OCI-LY3 (cell line): ENCODE results near the gene ZNF546.

Experiments
- EZH2phosphoT487 ChIP-seq: fragments of 200-600 bp; shearing (Covaris generic); IDR thresholded peaks from 2 replicates; pipeline ENCODE4 v1.6.1; 2018; ENCODE audit warnings: antibody characterized with exemption, mixed run types, low read depth
- TF ChIP-seq, protein P1 (sequence below): fragments of 200-600, 300-600 bp; sonication (generic); IDR thresholded peaks from 2 replicates; pipeline ENCODE4 v1.5.1; 2014; ENCODE audit warnings: antibody characterized with exemption, low read length, low read depth

DNA sequence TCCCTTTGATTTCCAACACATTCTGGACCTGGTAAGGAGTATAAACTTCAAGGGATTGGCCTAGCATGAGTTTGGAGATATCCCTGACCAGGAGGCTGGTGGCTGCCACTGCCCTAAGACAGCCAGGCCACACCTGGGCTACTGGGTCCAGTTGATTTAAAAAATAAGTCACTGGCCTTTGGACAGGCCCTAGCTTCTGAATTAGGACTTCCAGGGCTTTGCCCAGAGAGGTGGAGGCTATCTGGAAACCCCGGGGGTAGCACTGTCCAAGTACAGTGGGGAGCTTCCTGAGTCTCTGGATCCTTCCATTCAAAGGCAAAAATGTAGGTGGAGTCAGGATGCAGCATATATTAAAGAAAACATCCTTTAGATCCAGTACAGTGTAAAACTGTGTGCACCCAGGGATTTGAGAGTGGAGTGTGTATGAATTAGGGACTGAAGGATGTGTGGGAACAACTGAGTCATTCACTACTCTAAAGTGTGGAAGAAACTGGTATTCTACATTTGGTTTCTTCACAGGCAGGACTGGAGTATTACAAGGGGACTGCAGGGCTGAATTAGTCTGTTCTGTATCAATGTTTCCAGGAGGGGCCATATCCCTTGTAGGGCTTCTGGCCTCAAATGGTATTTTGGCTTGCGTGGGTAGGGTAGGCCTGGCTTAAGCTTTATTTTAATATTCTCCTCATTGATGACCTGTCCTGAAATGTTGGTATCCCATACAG is 47.7 kb upstream of the ZNF546 start:
- TF ChIP-seq, protein P1, sequence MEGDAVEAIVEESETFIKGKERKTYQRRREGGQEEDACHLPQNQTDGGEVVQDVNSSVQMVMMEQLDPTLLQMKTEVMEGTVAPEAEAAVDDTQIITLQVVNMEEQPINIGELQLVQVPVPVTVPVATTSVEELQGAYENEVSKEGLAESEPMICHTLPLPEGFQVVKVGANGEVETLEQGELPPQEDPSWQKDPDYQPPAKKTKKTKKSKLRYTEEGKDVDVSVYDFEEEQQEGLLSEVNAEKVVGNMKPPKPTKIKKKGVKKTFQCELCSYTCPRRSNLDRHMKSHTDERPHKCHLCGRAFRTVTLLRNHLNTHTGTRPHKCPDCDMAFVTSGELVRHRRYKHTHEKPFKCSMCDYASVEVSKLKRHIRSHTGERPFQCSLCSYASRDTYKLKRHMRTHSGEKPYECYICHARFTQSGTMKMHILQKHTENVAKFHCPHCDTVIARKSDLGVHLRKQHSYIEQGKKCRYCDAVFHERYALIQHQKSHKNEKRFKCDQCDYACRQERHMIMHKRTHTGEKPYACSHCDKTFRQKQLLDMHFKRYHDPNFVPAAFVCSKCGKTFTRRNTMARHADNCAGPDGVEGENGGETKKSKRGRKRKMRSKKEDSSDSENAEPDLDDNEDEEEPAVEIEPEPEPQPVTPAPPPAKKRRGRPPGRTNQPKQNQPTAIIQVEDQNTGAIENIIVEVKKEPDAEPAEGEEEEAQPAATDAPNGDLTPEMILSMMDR: no peak
- no peak for TF ChIP-seq EZH2phosphoT487
